Activated CD4-positive, alpha-beta T cell treated with anti-CD3 and anti-CD28 coated beads, Interleukin-2, amount 50 U/mL, for 48 hours (primary cell): ENCODE results near the gene FGF13.

ENCODE experiments used
- DNase-seq, 2 experiments: peaks; one replicate each; pipeline ENCODE4 v3.0.0-alpha.2; 2020

The FGF13 gene

GRCh38 chrX:138711399-138712347 lies at the start of gene FGF13:
Gene FGF13 (minus strand): TSS chrX:138711717. CDS start chrX:138711003, 714 bp downstream.
- peak in 1 of 2 experiments; percentile 3 for DNase-seq

- no peak for DNase-seq
These were observed 47.9 kb upstream of the FGF13 start for GRCh38 chrX:138759217-138759943.

GRCh38 chrX:138756234-138756633 lies 44.7 kb upstream of the FGF13 start:
- no peak for DNase-seq

DNA sequence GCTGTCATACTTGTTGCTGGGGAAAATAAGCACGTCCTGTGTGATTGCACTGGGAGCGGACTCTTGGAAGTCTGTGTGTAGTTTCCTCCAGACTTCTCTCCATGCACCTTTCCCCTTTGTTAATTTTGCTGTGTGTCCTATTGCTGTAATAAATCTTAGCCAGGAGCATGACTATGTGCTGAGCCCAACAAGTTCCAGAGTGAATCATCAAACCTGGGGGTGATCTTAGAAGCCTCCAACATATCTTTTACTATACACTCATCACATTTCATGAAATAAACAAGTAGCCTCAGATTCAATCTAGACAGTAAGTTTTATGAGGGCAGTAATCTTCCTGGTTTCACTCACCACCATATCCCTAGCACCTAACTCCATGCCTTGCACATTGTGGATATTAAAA lies 43.3 kb upstream of the FGF13 start:
- no peak for DNase-seq

GRCh38 chrX:138748480-138748879 lies 37.0 kb upstream of the FGF13 start:
- no peak for DNase-seq

GRCh38 chrX:138745196-138745595 lies 33.7 kb upstream of the FGF13 start:
- DNase-seq, result no peak

DNA sequence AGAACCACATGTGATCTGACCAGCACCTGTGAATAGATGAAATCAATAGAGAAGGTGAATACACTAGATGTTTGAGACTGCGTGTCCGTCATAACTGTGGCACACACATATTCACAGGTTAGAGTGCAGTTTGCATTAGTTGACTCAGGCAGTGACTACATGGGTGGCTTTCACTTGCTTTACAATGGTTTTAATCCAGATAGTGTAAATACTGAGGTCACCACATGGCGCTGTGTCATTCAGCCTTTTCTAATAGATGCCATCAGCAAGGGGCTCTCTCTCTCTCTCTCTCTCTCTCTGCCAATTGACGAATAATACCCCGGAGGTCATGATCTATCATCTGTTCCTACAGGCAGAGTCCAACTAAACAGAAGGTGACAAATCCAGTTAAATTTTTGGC lies 30.7 kb upstream of the FGF13 start:
- no peak for DNase-seq

DNA sequence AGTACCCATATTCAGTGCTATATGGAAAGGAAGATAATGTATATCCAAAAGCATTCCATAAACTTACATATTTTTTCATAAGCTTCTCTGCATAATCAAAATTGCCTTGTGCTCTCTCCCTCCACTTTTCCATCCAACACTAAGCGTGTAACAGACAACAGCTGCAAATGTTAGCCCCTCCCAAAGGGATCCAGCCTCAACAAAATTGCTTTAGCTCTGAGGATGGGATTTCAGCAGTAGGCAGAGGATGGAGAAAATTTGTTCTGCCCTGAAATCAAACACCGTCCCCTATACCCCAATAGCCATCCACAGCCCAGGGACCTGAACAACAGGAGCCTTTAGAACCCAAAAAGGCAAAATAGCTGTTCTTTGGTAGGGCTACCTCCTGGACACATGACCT lies 28.8 kb upstream of the FGF13 start:
- DNase-seq, result no peak

DNA sequence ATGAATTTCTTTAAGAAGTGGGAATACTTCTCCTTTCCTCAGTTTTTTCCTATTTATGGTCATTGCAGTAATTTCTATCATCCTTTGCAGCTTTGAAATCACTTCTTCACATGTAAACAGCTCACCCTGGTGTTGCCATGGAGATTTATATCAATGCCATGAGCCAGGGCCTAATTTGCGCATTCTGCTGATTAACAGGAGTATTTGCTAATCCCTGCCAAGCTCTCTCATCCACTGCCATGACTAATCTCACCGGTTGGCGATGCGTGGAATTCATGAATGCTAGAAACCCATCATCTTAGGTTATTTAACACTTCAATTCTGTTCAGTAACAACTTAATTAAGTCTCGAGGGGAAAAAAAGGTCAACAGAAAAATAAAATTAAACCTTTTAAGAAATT lies 11.8 kb upstream of the FGF13 start:
- DNase-seq, result no peak

DNA sequence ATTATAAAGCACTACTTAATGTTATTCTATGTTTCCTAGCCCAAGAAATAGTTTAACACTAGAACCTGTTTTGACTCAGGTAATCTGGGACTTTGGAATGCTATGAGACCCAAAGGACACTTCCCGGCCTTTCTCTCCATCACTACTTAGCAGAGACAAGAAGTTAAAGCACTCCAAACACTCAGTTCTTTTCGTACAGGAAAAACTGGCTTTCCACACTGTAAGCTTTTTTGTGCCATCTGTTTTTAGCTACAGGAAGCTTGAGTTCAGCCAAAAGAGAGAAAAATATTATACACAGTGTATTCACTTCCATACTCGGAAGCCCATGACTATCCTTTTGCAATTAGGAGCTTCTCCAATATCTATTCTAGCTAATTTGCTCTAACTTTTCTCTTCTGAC lies 7.9 kb upstream of the FGF13 start:
- no peak for DNase-seq

GRCh38 chrX:138718941-138719340 lies 7.4 kb upstream of the FGF13 start:
- DNase-seq, result no peak

GRCh38 chrX:138710866-138711341 lies 613 bp downstream of the FGF13 start:
- no peak for DNase-seq

DNA sequence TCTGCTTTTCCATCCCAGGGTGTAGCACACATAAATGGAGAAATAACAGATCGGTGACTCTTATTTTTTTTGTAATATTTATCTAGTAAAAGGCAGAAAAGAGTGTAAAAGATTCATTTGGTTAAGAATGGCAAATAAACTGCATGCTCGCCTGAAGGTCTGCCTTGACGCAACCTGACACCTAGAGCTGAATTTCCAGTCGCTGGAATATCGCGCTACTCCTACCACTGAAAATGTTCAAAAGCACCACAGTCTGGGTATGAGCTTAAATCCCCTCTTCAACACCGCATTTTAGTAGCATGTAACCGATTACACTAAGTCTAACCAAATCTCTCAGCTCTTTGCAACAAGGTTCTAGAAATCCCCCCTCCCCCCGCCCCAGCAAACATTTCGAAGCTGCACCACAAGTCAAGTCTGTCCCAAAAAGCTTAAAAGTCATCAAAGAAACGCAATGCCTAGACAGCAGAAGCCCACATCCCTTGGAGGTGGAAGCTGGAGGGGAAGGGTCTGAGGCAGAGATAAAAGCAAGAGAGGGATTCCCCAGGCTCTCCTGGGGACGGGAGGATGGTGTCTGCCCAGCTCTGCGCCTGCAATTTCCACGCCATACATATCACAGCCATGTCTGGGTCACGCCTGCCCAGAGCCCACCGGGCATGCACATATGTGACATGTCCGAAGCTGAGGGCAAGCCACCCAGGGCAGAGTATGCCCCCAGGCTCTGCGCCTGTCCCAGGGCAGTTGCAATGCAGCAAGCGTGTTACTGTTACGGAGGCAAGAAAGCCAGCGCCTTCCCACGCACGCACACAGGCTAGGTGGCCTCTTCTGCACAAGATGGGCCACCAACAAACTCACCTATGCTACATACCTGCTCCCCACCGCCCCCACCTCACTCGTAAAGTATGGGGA lies 1.4 kb downstream of the FGF13 start:
- no peak for DNase-seq

DNA sequence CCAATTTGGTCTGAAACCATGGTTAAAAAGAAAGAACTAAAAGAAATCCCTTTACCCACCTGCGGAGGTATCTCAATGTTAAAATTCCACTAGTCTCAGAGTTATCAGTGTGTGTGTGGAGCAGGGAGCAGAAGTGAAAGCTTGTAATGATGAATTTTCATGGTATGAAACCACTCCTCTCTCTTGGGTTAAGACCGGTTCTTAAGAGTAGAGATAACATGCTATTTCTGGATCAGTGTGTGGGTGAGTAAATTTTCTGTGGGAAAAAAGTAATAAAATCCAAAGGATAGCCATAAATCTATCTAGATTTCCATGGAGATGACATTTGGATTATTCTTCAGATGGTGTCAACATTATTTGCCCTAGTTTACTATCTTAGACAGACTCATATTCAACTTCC lies 3.2 kb downstream of the FGF13 start:
- no peak for DNase-seq

GRCh38 chrX:138704596-138704995 lies 6.9 kb downstream of the FGF13 start:
- DNase-seq, result no peak

GRCh38 chrX:138704101-138704500 lies 7.4 kb downstream of the FGF13 start:
- DNase-seq, result no peak

GRCh38 chrX:138692591-138692990 lies 18.9 kb downstream of the FGF13 start:
- no peak for DNase-seq

DNA sequence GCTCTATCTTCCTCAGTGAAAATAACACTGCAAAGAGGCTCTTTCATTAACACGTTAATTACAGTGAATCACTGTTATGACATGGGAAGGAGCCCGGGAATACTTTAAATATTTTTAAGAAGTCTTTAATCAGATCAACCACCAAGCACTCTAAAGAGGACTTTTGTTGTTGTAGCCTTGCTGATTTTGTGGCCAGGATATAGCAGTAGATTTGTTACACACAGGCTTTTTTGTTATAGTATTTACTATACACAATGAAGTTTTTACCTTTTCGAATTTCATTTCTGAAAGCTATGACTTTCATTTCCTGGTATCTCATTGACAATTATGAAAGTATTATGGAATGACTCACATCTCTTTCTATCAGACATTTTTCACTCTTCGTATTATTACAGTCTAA lies 20.3 kb downstream of the FGF13 start:
- no peak for DNase-seq

GRCh38 chrX:138690591-138690990 lies 20.9 kb downstream of the FGF13 start:
- DNase-seq, result no peak

DNA sequence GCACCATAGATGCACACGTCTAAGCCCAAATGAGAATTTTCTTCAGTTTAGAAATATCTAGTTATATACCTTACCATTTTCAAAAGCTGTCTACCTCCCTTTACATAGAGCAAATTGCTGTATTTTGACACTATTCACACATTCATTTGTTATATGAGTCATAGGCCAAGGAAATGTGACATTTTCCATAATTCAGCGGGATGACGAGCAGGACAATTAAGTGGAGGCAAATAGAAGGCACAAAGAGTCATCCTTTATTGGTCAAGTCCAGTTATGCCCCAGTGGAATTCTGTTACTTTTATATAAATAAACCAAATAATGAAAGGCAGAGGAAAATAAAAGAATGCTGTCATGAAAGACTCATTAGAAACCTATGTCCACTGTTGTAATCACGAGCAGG lies 27.9 kb downstream of the FGF13 start:
- DNase-seq, result no peak

- DNase-seq, result no peak
These were observed 41.8 kb downstream of the FGF13 start for GRCh38 chrX:138669693-138670092.

DNA sequence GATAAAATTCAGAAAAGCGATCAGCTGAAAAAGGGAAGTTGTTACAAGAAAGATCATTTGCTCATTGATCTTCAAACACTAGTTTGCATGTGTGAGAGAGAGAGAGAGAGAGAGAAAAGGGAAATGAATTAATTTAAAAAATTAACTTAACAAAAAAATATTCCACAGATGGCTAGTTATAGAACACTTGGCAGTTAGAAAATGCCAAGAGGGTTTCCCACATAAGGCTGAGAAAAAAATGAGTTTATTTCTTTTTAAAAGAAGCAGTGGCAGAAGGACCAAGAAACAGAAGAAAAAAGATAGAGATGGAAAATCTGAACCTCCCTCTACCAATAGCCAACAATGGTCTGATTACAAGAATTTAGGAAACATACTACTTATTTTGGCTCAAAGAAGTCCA lies 47.1 kb downstream of the FGF13 start:
- DNase-seq, result no peak

- no peak for DNase-seq
These were observed 47.5 kb downstream of the FGF13 start for GRCh38 chrX:138664016-138664415.
